GM13977 (cell line): ENCODE data around the gene ZCCHC24.

ENCODE experiments used
- DNase-seq: peaks from one replicate; pipeline ENCODE4 v3.0.0; 2012; ENCODE audit warnings: low spot score
- in situ Hi-C: fragments of 300-500 bp; cut with MboI; formaldehyde crosslinking; loops from one replicate; pipeline ENCODE4 v1.12.0; 2022; ENCODE audit warnings: low sequenced_read_pairs, low pct_unique_long_range_greater_than_20kb, mixed read lengths, inconsistent platforms; ENCODE audit not compliant: unreplicated experiment
- TF ChIP-seq, protein P1 (sequence below): IDR thresholded peaks from 2 replicates; pipeline ENCODE4 v1.5.1; 2012; ENCODE audit warnings: mild to moderate bottlenecking, control low read depth; ENCODE audit not compliant: insufficient read depth; ENCODE audit errors: extremely low read depth, missing control alignments

The ZCCHC24 gene

DNA sequence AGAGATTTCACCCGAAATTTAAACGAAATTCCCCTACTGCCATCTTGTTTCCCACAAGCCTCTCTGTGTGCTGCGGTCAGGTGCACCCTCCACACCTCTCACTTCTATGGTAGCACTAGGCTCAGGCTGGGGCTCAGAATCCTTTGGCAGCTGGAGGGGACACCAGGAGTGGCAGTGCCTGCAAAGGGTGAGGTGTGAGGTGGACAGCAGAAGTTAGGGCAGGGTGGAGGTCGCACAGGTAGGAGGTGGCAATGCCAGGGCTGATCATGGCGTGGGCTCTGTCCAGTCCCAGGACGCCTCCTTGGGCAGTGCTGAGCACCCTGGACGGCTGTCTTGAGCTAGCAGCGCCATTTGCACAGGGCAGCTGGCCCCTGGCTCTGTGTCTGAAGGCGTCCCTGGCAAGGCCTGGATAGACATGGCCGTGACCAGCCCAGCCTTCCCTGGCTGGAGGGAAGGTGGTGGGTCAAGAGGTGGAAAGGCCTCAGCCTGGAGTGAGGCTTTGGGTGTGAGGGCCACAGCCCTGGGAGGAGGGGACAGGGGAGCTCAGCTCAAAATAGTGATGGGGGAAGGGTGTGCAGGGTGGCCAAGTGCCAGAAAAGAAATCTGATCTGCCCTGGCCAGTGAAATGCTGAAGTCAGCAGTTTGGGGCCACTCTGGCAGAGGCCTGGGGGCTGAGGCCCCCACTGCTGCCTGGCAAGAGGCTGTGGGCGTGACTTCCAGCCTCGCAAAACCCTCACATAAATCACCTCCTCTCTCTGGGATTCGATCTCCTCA, 40.0 kb downstream of the ZCCHC24 start:
- TF ChIP-seq, protein P1, sequence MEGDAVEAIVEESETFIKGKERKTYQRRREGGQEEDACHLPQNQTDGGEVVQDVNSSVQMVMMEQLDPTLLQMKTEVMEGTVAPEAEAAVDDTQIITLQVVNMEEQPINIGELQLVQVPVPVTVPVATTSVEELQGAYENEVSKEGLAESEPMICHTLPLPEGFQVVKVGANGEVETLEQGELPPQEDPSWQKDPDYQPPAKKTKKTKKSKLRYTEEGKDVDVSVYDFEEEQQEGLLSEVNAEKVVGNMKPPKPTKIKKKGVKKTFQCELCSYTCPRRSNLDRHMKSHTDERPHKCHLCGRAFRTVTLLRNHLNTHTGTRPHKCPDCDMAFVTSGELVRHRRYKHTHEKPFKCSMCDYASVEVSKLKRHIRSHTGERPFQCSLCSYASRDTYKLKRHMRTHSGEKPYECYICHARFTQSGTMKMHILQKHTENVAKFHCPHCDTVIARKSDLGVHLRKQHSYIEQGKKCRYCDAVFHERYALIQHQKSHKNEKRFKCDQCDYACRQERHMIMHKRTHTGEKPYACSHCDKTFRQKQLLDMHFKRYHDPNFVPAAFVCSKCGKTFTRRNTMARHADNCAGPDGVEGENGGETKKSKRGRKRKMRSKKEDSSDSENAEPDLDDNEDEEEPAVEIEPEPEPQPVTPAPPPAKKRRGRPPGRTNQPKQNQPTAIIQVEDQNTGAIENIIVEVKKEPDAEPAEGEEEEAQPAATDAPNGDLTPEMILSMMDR = no peak
- DNase-seq = no peak
- in situ Hi-C loops = no loop called here

DNA sequence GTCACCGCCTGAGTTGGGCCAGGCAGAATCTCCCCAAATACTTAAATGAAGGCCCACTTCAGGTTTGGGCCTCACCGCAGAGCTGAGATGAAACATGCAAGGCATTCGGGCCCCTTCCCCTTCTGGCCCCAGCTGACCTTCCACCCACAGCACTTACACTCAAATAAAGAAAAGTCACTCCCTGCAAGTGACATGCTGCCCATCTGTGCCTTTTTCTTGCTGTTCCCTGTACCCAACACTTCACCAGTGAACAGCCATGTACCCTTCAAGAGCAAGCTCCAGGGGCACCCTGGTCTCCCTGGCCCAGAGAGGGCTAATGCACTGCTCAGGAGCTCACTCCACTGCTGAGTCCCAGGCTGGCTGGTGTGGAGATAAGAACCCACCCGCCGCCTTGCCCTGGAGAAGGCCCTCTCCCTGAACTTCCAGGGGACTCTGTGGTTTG, 40.7 kb downstream of the ZCCHC24 start:
- in situ Hi-C loops = no loop called here
- TF ChIP-seq, protein P1 = no peak
- no peak for DNase-seq

DNA sequence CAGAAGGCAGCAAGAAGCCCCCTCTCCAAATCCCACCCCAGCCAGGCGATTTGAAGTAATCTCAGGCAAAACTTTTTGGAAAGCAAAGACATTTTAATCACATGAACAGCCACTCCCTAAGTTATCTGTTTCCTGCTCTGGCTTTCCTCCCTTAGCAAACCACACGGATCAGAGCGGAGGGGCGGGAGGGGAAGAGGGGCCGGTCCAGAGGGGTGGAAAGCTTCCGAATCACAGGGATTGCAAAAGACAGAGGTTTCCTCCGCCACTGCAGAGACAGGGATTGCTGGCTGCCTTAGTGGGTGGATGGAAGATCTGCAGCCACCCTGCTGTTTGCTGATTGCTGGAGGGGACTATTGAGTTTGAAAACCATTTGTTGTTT, 41.2 kb downstream of the ZCCHC24 start:
- DNase-seq = no peak
- TF ChIP-seq, protein P1 = no peak
- in situ Hi-C loops = no loop called here

DNA sequence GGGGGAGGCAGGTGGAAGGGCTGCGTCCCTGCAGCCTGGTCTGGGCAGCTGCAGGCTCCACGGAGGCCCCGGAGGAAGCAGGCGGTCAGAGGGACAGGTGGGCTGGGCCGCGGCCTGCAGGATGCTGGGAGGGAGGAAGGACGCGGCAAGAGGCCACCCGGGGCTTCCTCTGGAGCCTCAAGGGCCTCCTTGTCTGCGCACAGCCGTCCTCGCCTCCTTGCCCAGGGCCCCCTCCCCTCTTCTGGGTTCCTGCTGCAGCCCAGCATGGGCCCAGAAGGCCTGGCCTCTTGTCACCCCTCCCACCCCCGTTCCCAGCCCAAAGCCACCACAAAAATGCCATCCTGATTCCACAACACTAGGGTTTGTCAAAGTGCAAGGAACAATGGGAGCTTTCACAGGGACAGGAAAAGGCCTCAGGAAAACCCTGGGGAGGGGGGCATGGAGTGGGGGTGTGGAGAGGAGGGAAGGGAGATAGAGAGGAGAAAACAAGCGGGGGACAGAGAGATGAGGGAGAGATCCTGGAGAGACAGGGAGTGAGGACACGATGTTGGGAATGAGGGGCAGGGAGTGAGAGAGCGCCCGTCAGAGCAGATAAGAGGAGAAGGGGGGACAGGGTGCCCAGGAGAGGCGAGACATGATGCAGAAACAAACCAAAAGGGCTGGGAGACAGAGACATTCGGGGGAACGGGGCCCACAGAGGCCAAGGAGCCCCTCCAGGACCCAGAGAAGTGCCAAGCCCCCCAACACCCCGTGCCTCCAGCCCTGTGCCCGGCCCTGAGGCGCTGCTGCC, 41.8 kb downstream of the ZCCHC24 start:
- TF ChIP-seq, protein P1 = no peak
- no peak for DNase-seq
- in situ Hi-C loops = no loop called here

DNA sequence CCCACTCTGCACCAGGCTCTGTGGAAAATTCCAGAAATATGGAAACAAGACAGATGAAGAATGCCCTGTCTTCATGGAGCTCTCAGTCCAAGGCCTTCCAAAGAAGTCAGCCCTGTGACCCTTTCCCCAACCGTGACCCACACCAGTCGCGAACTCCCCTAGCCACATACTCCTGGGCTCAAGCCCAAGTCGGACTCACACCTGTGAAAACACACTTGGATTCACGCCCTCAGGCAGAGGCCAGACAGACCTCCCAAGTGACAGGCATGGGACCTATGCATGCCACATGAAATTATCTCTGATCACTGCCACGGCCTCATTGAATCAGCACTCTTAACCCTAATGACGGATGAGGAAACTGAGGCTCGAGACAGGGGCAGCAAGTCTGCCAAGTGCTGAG, 42.5 kb downstream of the ZCCHC24 start:
- TF ChIP-seq, protein P1 = no peak
- no peak for DNase-seq
- in situ Hi-C loops = no loop called here

DNA sequence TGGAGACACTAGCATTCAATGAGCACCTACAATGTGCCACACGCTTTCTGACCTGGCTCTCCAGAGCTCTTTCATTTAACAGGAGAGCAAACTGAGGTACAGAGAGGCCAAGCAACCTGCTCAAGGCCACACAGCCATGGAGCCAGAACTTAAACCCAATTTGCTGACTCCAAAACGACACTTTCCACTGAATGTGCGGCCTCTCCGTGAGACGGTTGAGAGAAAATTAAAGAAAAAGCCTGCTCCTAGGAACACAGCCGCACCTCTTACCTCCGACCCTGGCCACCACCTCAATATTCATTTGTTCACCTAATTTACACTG, 42.8 kb downstream of the ZCCHC24 start:
- in situ Hi-C loops = no loop called here
- TF ChIP-seq, protein P1 = no peak
- no peak for DNase-seq
